H1 (cell line): Measurements from ENCODE around the gene POLDIP2. TPM values are rescaled to one million over a fixed set of nuclear protein-coding genes. Genes with fewer than 3 reads are reported as not detected.
A peak's percentile ranks its signal among the peaks of the same experiment; 100 is the strongest.

Experiments used
- CTCF ChIA-PET: fragments of 300-600 bp; sonication (Branson Sonifier 250); formaldehyde crosslinking; loops from one replicate; lab custom pipeline; 2021; ENCODE audit not compliant: partially characterized antibody; lab: Charles Lee
- POLR2A ChIA-PET: fragments of 300-600 bp; sonication (Branson Sonifier 250); formaldehyde crosslinking; loops from one replicate; lab custom pipeline; 2021; ENCODE audit warnings: inconsistent platforms; ENCODE audit not compliant: partially characterized antibody; lab: Charles Lee
- DNase-seq, 2 experiments: peaks; one replicate each; pipeline versions ENCODE4 v3.0.0 to v3.0.0-alpha.2; 2010 to 2022; ENCODE audit warnings: low spot score in 2 of 2, low read depth in 1 of 2, mixed read lengths in 1 of 2
- FAIRE-seq: peaks from 2 replicates; lab custom pipeline; 2011; peaks lifted over from hg19 to GRCh38; lab: Jason Lieb, UNC
- H2AFZ ChIP-seq: 2 replicates; pipeline ENCODE4 v1.8.1; 2012; ENCODE audit warnings: low read length, inconsistent platforms
- H2AK5ac ChIP-seq: 2 replicates; pipeline ENCODE4 v1.6.1; 2013; ENCODE audit warnings: low read depth, low read length
- H2BK120ac ChIP-seq: replicated peaks from 2 replicates; pipeline ENCODE3; 2013; ENCODE audit warnings: low read depth, low read length, inconsistent platforms
- H2BK12ac ChIP-seq: 2 replicates; pipeline ENCODE4 v1.6.1; 2013; ENCODE audit warnings: low read depth, low read length
- H2BK15ac ChIP-seq: 2 replicates; pipeline ENCODE4 v1.6.1; 2013; ENCODE audit warnings: low read length
- H2BK20ac ChIP-seq: 2 replicates; pipeline ENCODE4 v1.6.1; 2013; ENCODE audit warnings: low read length
- H2BK5ac ChIP-seq: 2 replicates; pipeline ENCODE4 v1.6.1; 2013; ENCODE audit warnings: low read depth, low read length
- H3K14ac ChIP-seq: 2 replicates; pipeline ENCODE4 v1.6.1; 2013; ENCODE audit warnings: inconsistent platforms; ENCODE audit not compliant: insufficient read length
- H3K18ac ChIP-seq: 2 replicates; pipeline ENCODE4 v1.6.1; 2013; ENCODE audit warnings: low read length; ENCODE audit errors: extremely low read depth
- H3K23ac ChIP-seq: 2 replicates; pipeline ENCODE4 v1.6.1; 2013; ENCODE audit warnings: inconsistent platforms; ENCODE audit not compliant: insufficient read length
- H3K23me2 ChIP-seq: 2 replicates; pipeline ENCODE4 v1.6.1; 2013; ENCODE audit warnings: low read depth, low read length
- H3K27ac ChIP-seq: 2 replicates; pipeline ENCODE4 v1.6.1; 2011; ENCODE audit warnings: low read depth, low read length, inconsistent platforms
- H3K27me3 ChIP-seq, 4 experiments: replicated peaks in 1 of 4; 1 replicate in 1 of 4; 2 replicates in 3 of 4; pipeline versions ENCODE4 v1.6.1 to v1.8.1; 2011 to 2013; ENCODE audit warnings: low read length in 3 of 4, mild to moderate bottlenecking in 3 of 4, inconsistent platforms in 2 of 4, mixed read lengths in 2 of 4, moderate library complexity in 1 of 4; ENCODE audit not compliant: control insufficient read depth in 3 of 4, insufficient read depth in 3 of 4; ENCODE audit errors: extremely low read depth in 1 of 4
- H3K36me3 ChIP-seq, 4 experiments: 2 replicates each; pipeline versions ENCODE4 v1.6.1 to v1.8.1; 2011 to 2013; ENCODE audit warnings: mild to moderate bottlenecking in 4 of 4, low read length in 3 of 4, moderate library complexity in 2 of 4, control low read depth in 1 of 4, inconsistent platforms in 1 of 4; ENCODE audit not compliant: insufficient read depth in 4 of 4, control insufficient read depth in 2 of 4
- H3K4ac ChIP-seq: replicated peaks from 2 replicates; pipeline ENCODE3; 2013; ENCODE audit warnings: low read length, low read depth, mixed read lengths, inconsistent platforms; ENCODE audit not compliant: insufficient read length
- H3K4me1 ChIP-seq, 4 experiments: replicated peaks in 1 of 4; 1 replicate in 1 of 4; 2 replicates in 3 of 4; pipeline versions ENCODE4 v1.6.1 to v1.8.1; 2011 to 2013; ENCODE audit warnings: low read length in 3 of 4, inconsistent platforms in 2 of 4, mixed read lengths in 1 of 4; ENCODE audit not compliant: insufficient read depth in 4 of 4, control insufficient read depth in 3 of 4
- H3K4me2 ChIP-seq, 2 experiments: 2 replicates each; pipeline versions ENCODE4 v1.6.1 to v1.8.1; 2011 to 2013; ENCODE audit warnings: low read depth in 2 of 2, low read length in 2 of 2, control low read depth in 1 of 2, inconsistent platforms in 1 of 2, mild to moderate bottlenecking in 1 of 2; ENCODE audit not compliant: insufficient read depth in 1 of 2
- H3K4me3 ChIP-seq, 4 experiments: fragments of 200-600, 300-600 bp in 1 of 4; sonication (generic), shearing (Covaris generic), sonication (Bioruptor Twin) in 1 of 4; 2 replicates each; pipeline versions ENCODE4 v1.5.1 to v1.8.1; 2011 to 2016; ENCODE audit warnings: low read length in 4 of 4, low read depth in 3 of 4, control low read depth in 2 of 4, inconsistent platforms in 2 of 4, mild to moderate bottlenecking in 2 of 4, mixed read lengths in 1 of 4, moderate library complexity in 1 of 4; ENCODE audit not compliant: insufficient read depth in 2 of 4; ENCODE audit errors: extremely low read depth in 1 of 4
- H3K56ac ChIP-seq: replicated peaks from 2 replicates; pipeline ENCODE3; 2013; ENCODE audit warnings: low read depth, mild to moderate bottlenecking, mixed read lengths, low read length, inconsistent platforms; ENCODE audit not compliant: insufficient read length
- H3K79me1 ChIP-seq: 2 replicates; pipeline ENCODE4 v1.6.1; 2013; ENCODE audit warnings: low read depth, low read length, control low read depth
- H3K79me2 ChIP-seq, 2 experiments: 2 replicates each; pipeline versions ENCODE4 v1.6.1 to v1.8.1; 2012 to 2013; ENCODE audit warnings: low read length in 2 of 2, mild to moderate bottlenecking in 2 of 2, inconsistent platforms in 1 of 2; ENCODE audit not compliant: insufficient read depth in 2 of 2, control insufficient read depth in 1 of 2
- H3K9ac ChIP-seq, 4 experiments: replicated peaks in 1 of 4; 1 replicate in 1 of 4; 2 replicates in 3 of 4; pipeline versions ENCODE4 v1.6.1 to v1.8.1; 2011 to 2013; ENCODE audit warnings: low read depth in 3 of 4, low read length in 3 of 4, control low read depth in 2 of 4, mild to moderate bottlenecking in 2 of 4, moderate library complexity in 2 of 4, inconsistent platforms in 1 of 4; ENCODE audit errors: extremely low read depth in 1 of 4
- H3K9me3 ChIP-seq, 2 experiments: 2 replicates each; pipeline versions ENCODE4 v1.6.1 to v1.8.1; 2012 to 2013; ENCODE audit warnings: mild to moderate bottlenecking in 2 of 2, moderate library complexity in 2 of 2, control low read depth in 1 of 2, inconsistent platforms in 1 of 2, low read depth in 1 of 2, low read length in 1 of 2, mixed read lengths in 1 of 2; ENCODE audit not compliant: insufficient read depth in 2 of 2
- H4K20me1 ChIP-seq, 2 experiments: replicated peaks in 1 of 2; 2 replicates each; pipeline versions ENCODE3 to v1.8.1; 2011 to 2013; ENCODE audit warnings: inconsistent platforms in 2 of 2, low read length in 2 of 2, mild to moderate bottlenecking in 1 of 2; ENCODE audit not compliant: insufficient read depth in 2 of 2, control insufficient read depth in 1 of 2
- H4K5ac ChIP-seq: 2 replicates; pipeline ENCODE4 v1.6.1; 2013; ENCODE audit warnings: low read length, low read depth, mixed read lengths, inconsistent platforms; ENCODE audit not compliant: insufficient read length
- H4K8ac ChIP-seq: 2 replicates; pipeline ENCODE4 v1.8.0; 2013; ENCODE audit warnings: mild to moderate bottlenecking, moderate library complexity, low read length, inconsistent platforms; ENCODE audit not compliant: insufficient read depth; ENCODE audit errors: extremely low read depth
- H4K91ac ChIP-seq: replicated peaks from 2 replicates; pipeline ENCODE3; 2013; ENCODE audit warnings: low read length, mixed read lengths, inconsistent platforms; ENCODE audit not compliant: insufficient read length
- CHD1 ChIP-seq: IDR thresholded peaks from 2 replicates; pipeline ENCODE4 v1.6.1; 2012; ENCODE audit warnings: low read depth, low read length, improper control_type of control experiment
- EGR1 ChIP-seq: IDR thresholded peaks from 2 replicates; pipeline ENCODE4 v1.6.1; 2011; ENCODE audit warnings: low read depth, low read length, borderline replicate concordance
- RFX5 ChIP-seq: IDR thresholded peaks from 2 replicates; pipeline ENCODE4 v1.6.1; 2011; ENCODE audit warnings: low read depth, low read length, improper control_type of control experiment, borderline replicate concordance
- TAF1 ChIP-seq: IDR thresholded peaks from 2 replicates; pipeline ENCODE4 v1.6.1; 2011; ENCODE audit warnings: mild to moderate bottlenecking, low read depth, low read length
- WGBS, 2 experiments: shearing (Covaris generic) in 1 of 2; methylation state at CpG; one replicate each; pipeline versions ENCODE4 v1.1.6 to v1.1.7; 2013 to 2015; ENCODE audit warnings: low lambda C conversion rate in 2 of 2, mixed read lengths in 2 of 2, inconsistent platforms in 1 of 2, low coverage in 1 of 2, missing lambda C conversion rate in 1 of 2; ENCODE audit not compliant: insufficient replicate concordance in 2 of 2, insufficient coverage in 1 of 2, insufficient read length in 1 of 2; ENCODE audit errors: extremely low coverage in 1 of 2, missing lambda C conversion rate in 1 of 2; 5-methylcytosine and 5-hydroxymethylcytosine counted together
- polyA plus RNA-seq, 7 experiments: library from polyadenylated mRNA; depleted of rRNA in 3 of 7; stranded (reverse) in 5 of 7; unstranded in 2 of 7; fragments of >200 nt in 5 of 7; fragments of 200-250 nt in 2 of 7; gene quantifications; 1 replicate in 5 of 7; 2 replicates in 1 of 7; 4 replicates in 1 of 7; pipeline versions ENCODE4 v1.2.1 to v1.2.3, GENCODE V29; 2011 to 2013; ENCODE audit warnings: missing spikeins in 2 of 7, mixed read lengths in 2 of 7
- total RNA-seq: library from RNA; stranded (reverse); fragmentation: NEBNext Ultra II Directional; extraction: Animal tissue kit (Norgen Biotek cat#: 25700); gene quantifications from 2 replicates; pipeline ENCODE4 v1.2.1, GENCODE V29; 2021
- TF ChIP-seq, protein P1 (sequence below): IDR thresholded peaks from 2 replicates; pipeline ENCODE4 v1.6.1; 2011; ENCODE audit warnings: low read depth, mild to moderate bottlenecking, low read length; ENCODE audit not compliant: insufficient read depth

The POLDIP2 gene
- total and polyA plus RNA-seq, 2 of the 8 experiments (the other 6 are each of a cell fraction or from before 2014, with no cell fraction given) = 74.0 to 76.1 TPM

GRCh38 chr17:28367641-28368305, 10.4 kb upstream of the POLDIP2 start:
- H2BK20ac ChIP-seq = no peak overlapping the region
- POLR2A ChIA-PET = interaction anchor here (1.0 to 12.7 kb wide), 7 partner anchors 9 to 98 kb away, joined by 3 to 103 read pairs (median 5); partner anchors contain the start of genes IFT20, POLDIP2 and TNFAIP1
- no peak for DNase-seq
- TF ChIP-seq, protein P1, sequence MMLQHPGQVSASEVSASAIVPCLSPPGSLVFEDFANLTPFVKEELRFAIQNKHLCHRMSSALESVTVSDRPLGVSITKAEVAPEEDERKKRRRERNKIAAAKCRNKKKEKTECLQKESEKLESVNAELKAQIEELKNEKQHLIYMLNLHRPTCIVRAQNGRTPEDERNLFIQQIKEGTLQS = no peak
- TF ChIP-seq TAF1 = no peak
- no peak for TF ChIP-seq EGR1
- no peak for TF ChIP-seq CHD1
- no peak for TF ChIP-seq RFX5

More at GRCh38 chr17:28367641-28368305, 10.4 kb upstream of the POLDIP2 start:
- Histone ChIP-seq H3K9me3 (no peaks in the 10 kb centered on the region), H3K27me3 (peaks cover 5 to 9% (median 8%) of the 10 kb centered on the region in 4 experiments; a peak in 6 of 7 replicates), H3K56ac (peak overlapping the region; percentile 38), H2BK15ac (no peak overlapping the region), H3K27ac (no peak overlapping the region), H2BK5ac (no peak overlapping the region), H3K79me2 (no peaks in the 10 kb centered on the region), H3K23me2 (peaks cover 16% of the 10 kb centered on the region; the same call in 1 of the 2 replicates), H2AK5ac (0 out of 2 replicates have a peak overlapping the region, but pooled peaks have one; percentile 65), H3K14ac (no peak overlapping the region), H3K9ac (no peak overlapping the region), H4K20me1 (peaks cover 2 to 3% of the 10 kb centered on the region in 2 experiments), H3K79me1 (no peaks in the 10 kb centered on the region), H3K4ac (no peak overlapping the region), H3K18ac (no peak overlapping the region), H3K23ac (no peak overlapping the region), H4K5ac (no peak overlapping the region), H2BK12ac (no peak overlapping the region), H3K4me1 (peaks cover 3 to 16% (median 9%) of the 10 kb centered on the region in 4 experiments; a peak in 6 of 7 replicates), H2AFZ (no peak overlapping the region), H2BK120ac (no peak overlapping the region), H3K4me3 (no peak overlapping the region), H4K91ac (no peak overlapping the region), H4K8ac (no peak overlapping the region), H3K36me3 (peaks cover 0 to 2% (median under 1%) of the 10 kb centered on the region in 4 experiments; a peak in 1 of 8 replicates), H3K4me2 (no peak overlapping the region)
- CTCF ChIA-PET = interaction anchor here (0.8 to 2.8 kb wide), 8 partner anchors 10 to 181 kb away, joined by 3 to 10 read pairs (median 4); no protein-coding TSS in a partner anchor
- no peak for FAIRE-seq
- 85% methylated on average over 20 of the region's 21 CpGs; no CpG with 5 or more reads in 1 of the 2 experiments for WGBS, 2 experiments
